Mesenchymal stem cell (in vitro differentiated cells and primary cell): Measurements from ENCODE around the gene MAP7D2.

Experiments used
- DNase-seq: peaks from one replicate; pipeline ENCODE4 v3.0.0-alpha.2; 2013
- H2AFZ ChIP-seq: one replicate; pipeline ENCODE4 v1.6.1; 2013; ENCODE audit warnings: low read depth, mild to moderate bottlenecking, control low read depth, inconsistent platforms, low read length, moderate library complexity
- H2AK5ac ChIP-seq: 2 replicates; pipeline ENCODE4 v1.6.1; 2013; ENCODE audit warnings: low read length, moderate library complexity, mild to moderate bottlenecking, inconsistent platforms; ENCODE audit not compliant: severe bottlenecking
- H2BK120ac ChIP-seq: one replicate; pipeline ENCODE4 v1.6.1; 2013; ENCODE audit warnings: low read depth, mild to moderate bottlenecking, inconsistent platforms, low read length, moderate library complexity
- H2BK12ac ChIP-seq, 2 experiments: one replicate each; pipeline ENCODE4 v1.6.1; 2013; ENCODE audit warnings: inconsistent platforms in 2 of 2, low read length in 2 of 2, mild to moderate bottlenecking in 2 of 2, moderate library complexity in 2 of 2, control low read depth in 1 of 2
- H2BK15ac ChIP-seq: one replicate; pipeline ENCODE4 v1.6.1; 2013; ENCODE audit warnings: mild to moderate bottlenecking, low read depth, inconsistent platforms; ENCODE audit not compliant: poor library complexity, severe bottlenecking
- H2BK5ac ChIP-seq: 2 replicates; pipeline ENCODE4 v1.6.1; 2013; ENCODE audit warnings: low read depth, mild to moderate bottlenecking, low read length, control low read depth, inconsistent platforms; ENCODE audit not compliant: poor library complexity, severe bottlenecking
- H3K14ac ChIP-seq, 2 experiments: one replicate each; pipeline ENCODE4 v1.6.1; 2013; ENCODE audit warnings: inconsistent platforms in 2 of 2, low read length in 2 of 2, control low read depth in 1 of 2, mild to moderate bottlenecking in 1 of 2, moderate library complexity in 1 of 2
- H3K18ac ChIP-seq, 2 experiments: one replicate each; pipeline ENCODE4 v1.6.1; 2013; ENCODE audit warnings: inconsistent platforms in 2 of 2, low read length in 2 of 2, control low read depth in 1 of 2, low read depth in 1 of 2, mild to moderate bottlenecking in 1 of 2
- H3K23ac ChIP-seq, 2 experiments: one replicate each; pipeline ENCODE4 v1.6.1; 2013; ENCODE audit warnings: inconsistent platforms in 2 of 2, low read length in 2 of 2, mild to moderate bottlenecking in 2 of 2, moderate library complexity in 2 of 2, control low read depth in 1 of 2
- H3K27ac ChIP-seq: 2 replicates; pipeline ENCODE4 v1.5.1; 2013; ENCODE audit warnings: mild to moderate bottlenecking, moderate library complexity, low read length, control low read depth, inconsistent platforms; ENCODE audit not compliant: poor library complexity, severe bottlenecking
- H3K27me3 ChIP-seq, 2 experiments: 2 replicates each; pipeline versions ENCODE4 v1.6.1 to v1.7.0; 2013; ENCODE audit warnings: low read length in 2 of 2, mild to moderate bottlenecking in 2 of 2, moderate library complexity in 2 of 2, control low read depth in 1 of 2, inconsistent platforms in 1 of 2; ENCODE audit not compliant: control insufficient read depth in 1 of 2, insufficient read depth in 1 of 2
- H3K36me3 ChIP-seq, 2 experiments: 2 replicates each; pipeline versions ENCODE4 v1.6.1 to v1.7.0; 2013; ENCODE audit warnings: low read length in 2 of 2, control low read depth in 1 of 2, inconsistent platforms in 1 of 2, low read depth in 1 of 2, mild to moderate bottlenecking in 1 of 2; ENCODE audit not compliant: insufficient read depth in 2 of 2, control insufficient read depth in 1 of 2
- H3K4ac ChIP-seq, 2 experiments: one replicate each; pipeline ENCODE4 v1.6.1; 2013; ENCODE audit warnings: inconsistent platforms in 2 of 2, low read length in 2 of 2, mild to moderate bottlenecking in 2 of 2, moderate library complexity in 2 of 2, control low read depth in 1 of 2, low read depth in 1 of 2
- H3K4me1 ChIP-seq: 2 replicates; pipeline ENCODE4 v1.6.1; 2013; ENCODE audit warnings: low read depth, low read length, control low read depth; ENCODE audit not compliant: control insufficient read depth, insufficient read depth
- H3K4me2 ChIP-seq: 2 replicates; pipeline ENCODE4 v1.6.1; 2013; ENCODE audit warnings: low read length, mild to moderate bottlenecking, inconsistent platforms; ENCODE audit not compliant: poor library complexity, severe bottlenecking
- H3K4me3 ChIP-seq, 2 experiments: 2 replicates each; pipeline versions ENCODE4 v1.5.1 to v1.7.0; 2013; ENCODE audit warnings: low read length in 2 of 2, mild to moderate bottlenecking in 2 of 2, control low read depth in 1 of 2, low read depth in 1 of 2; ENCODE audit not compliant: insufficient read depth in 1 of 2
- H3K79me1 ChIP-seq: replicated peaks from 2 replicates; pipeline ENCODE4 v1.6.1; 2013; ENCODE audit warnings: mild to moderate bottlenecking, control low read depth, low read length, inconsistent platforms; ENCODE audit not compliant: poor library complexity, severe bottlenecking
- H3K9ac ChIP-seq: 2 replicates; pipeline ENCODE4 v1.7.0; 2013; ENCODE audit warnings: mild to moderate bottlenecking, low read length, moderate library complexity
- H3K9me3 ChIP-seq: 2 replicates; pipeline ENCODE4 v1.7.0; 2013; ENCODE audit warnings: mild to moderate bottlenecking, low read length; ENCODE audit not compliant: control insufficient read depth
- H4K8ac ChIP-seq: one replicate; pipeline ENCODE4 v1.6.1; 2013; ENCODE audit warnings: inconsistent platforms, mild to moderate bottlenecking, low read length, moderate library complexity
- H4K91ac ChIP-seq: one replicate; pipeline ENCODE4 v1.6.1; 2013; ENCODE audit warnings: mild to moderate bottlenecking, low read length, inconsistent platforms
- WGBS: methylation state at CpG from one replicate; pipeline ENCODE4 v1.1.7; 2013; ENCODE audit warnings: mixed read lengths; 5-methylcytosine and 5-hydroxymethylcytosine counted together

The MAP7D2 gene

GRCh38 chrX:19987856-19988255, 128.9 kb downstream of the MAP7D2 start:
- no peak overlapping the region for H4K8ac ChIP-seq
- H3K79me1 ChIP-seq: no peaks in the 10 kb centered on the region
- no peak overlapping the region for H3K4me3 ChIP-seq
- no peak overlapping the region for H3K9ac ChIP-seq
- no peak overlapping the region for H2BK15ac ChIP-seq
- no peaks in the 10 kb centered on the region for H3K27me3 ChIP-seq
- H2AFZ ChIP-seq: no peak overlapping the region
- H3K14ac ChIP-seq: no peak overlapping the region
- H3K18ac ChIP-seq: no peak overlapping the region
- H2AK5ac ChIP-seq: no peak overlapping the region
- no peaks in the 10 kb centered on the region for H3K36me3 ChIP-seq
- H3K4me2 ChIP-seq: no peak overlapping the region
- H4K91ac ChIP-seq: no peak overlapping the region
- DNase-seq: no peak
- H3K4me1 ChIP-seq: peaks cover 1% of the 10 kb centered on the region
- H3K4ac ChIP-seq: no peak overlapping the region
- no peak overlapping the region for H2BK12ac ChIP-seq
- peaks cover 6% of the 10 kb centered on the region for H3K9me3 ChIP-seq
- no peak overlapping the region for H3K23ac ChIP-seq
- no peak overlapping the region for H2BK5ac ChIP-seq
- WGBS: 100% methylated on average over 3 of the region's 5 CpGs
- H2BK120ac ChIP-seq: no peak overlapping the region
- H3K27ac ChIP-seq: no peak overlapping the region

DNA sequence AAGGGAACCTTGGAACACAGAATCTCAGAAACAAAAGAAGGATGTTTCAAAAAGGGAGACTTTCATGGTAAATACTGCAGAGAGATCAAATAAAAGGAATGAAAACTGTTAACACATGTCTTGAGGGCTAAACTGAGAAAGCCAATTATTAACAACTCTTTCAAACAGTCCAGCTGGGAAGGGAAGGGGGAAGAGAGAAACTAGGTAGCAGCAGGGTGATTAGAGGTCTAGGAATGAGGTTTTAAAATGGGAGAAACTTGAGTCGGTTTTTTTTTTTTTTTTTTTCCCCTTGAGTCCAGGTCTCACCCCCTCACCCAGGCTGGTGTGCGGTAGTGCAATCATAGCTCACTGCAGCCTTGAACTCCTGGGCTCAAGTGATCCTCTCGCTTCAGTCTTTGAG, 130.2 kb downstream of the MAP7D2 start:
- Histone ChIP-seq H2AK5ac (no peak overlapping the region), H3K9me3 (peaks cover 6% of the 10 kb centered on the region), H3K4me1 (peaks cover 1% of the 10 kb centered on the region), H3K18ac (no peak overlapping the region), H3K23ac (no peak overlapping the region), H3K79me1 (no peaks in the 10 kb centered on the region), H4K8ac (no peak overlapping the region), H2BK12ac (no peak overlapping the region), H3K9ac (no peak overlapping the region), H3K4me3 (no peak overlapping the region), H3K36me3 (no peaks in the 10 kb centered on the region), H3K4ac (no peak overlapping the region), H3K14ac (no peak overlapping the region), H3K27ac (peak overlapping the region; percentile 75), H2BK120ac (no peak overlapping the region), H4K91ac (no peak overlapping the region), H3K4me2 (peak overlapping the region; percentile 50), H2AFZ (no peak overlapping the region), H2BK15ac (no peak overlapping the region), H3K27me3 (no peaks in the 10 kb centered on the region), H2BK5ac (no peak overlapping the region)
- no peak for DNase-seq
- WGBS: 83% methylated on average over 2 of the region's 3 CpGs

GRCh38 chrX:19981947-19982346, 134.8 kb downstream of the MAP7D2 start:
- Histone ChIP-seq H3K27me3 (no peaks in the 10 kb centered on the region), H3K14ac (no peak overlapping the region), H3K18ac (no peak overlapping the region), H4K8ac (no peak overlapping the region), H3K27ac (no peak overlapping the region), H3K4me1 (peaks cover 1% of the 10 kb centered on the region), H2AFZ (no peak overlapping the region), H3K4me3 (no peak overlapping the region), H2BK120ac (no peak overlapping the region), H2AK5ac (no peak overlapping the region), H3K23ac (no peak overlapping the region), H3K9ac (no peak overlapping the region), H3K79me1 (no peaks in the 10 kb centered on the region), H3K4ac (no peak overlapping the region), H4K91ac (no peak overlapping the region), H3K9me3 (peaks cover 18% of the 10 kb centered on the region), H2BK15ac (no peak overlapping the region), H3K36me3 (peaks cover 0 to 2% of the 10 kb centered on the region in 2 experiments), H3K4me2 (no peak overlapping the region), H2BK5ac (no peak overlapping the region), H2BK12ac (no peak overlapping the region)
- DNase-seq: no peak
- 100% methylated on average over 1 of the region's 2 CpGs for WGBS

DNA sequence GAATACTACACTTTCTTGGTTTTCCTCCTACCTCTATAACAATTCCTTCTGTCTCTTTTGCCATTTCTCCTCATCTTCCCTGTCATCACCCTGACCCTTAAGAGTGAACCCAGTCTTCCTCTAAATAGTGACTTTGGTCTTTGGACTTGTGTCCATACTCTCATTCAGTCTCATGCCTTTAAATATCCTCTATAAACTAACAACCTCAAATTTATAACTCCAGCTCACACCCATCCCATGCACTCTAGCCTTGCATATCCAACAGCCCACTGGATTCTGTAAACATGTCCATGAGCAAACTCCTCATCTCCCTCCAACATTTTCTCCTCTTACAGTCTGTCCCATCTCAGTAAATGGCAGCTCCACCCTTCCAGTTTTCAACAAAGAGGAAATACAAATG, 140.9 kb downstream of the MAP7D2 start:
- H2BK120ac ChIP-seq: no peak overlapping the region
- no peak overlapping the region for H3K4me2 ChIP-seq
- no peaks in the 10 kb centered on the region for H3K4me1 ChIP-seq
- H3K9ac ChIP-seq: no peak overlapping the region
- no peak overlapping the region for H2AFZ ChIP-seq
- no peak overlapping the region for H2BK12ac ChIP-seq
- H3K36me3 ChIP-seq: peaks cover 0 to 2% of the 10 kb centered on the region in 2 experiments
- H3K27ac ChIP-seq: no peak overlapping the region
- no peak overlapping the region for H4K91ac ChIP-seq
- no peak for DNase-seq
- no peak overlapping the region for H2BK5ac ChIP-seq
- no peaks in the 10 kb centered on the region for H3K27me3 ChIP-seq
- no peak overlapping the region for H4K8ac ChIP-seq
- no peak overlapping the region for H3K4ac ChIP-seq
- no peak overlapping the region for H3K18ac ChIP-seq
- H2AK5ac ChIP-seq: no peak overlapping the region
- H3K79me1 ChIP-seq: peaks cover 4% of the 10 kb centered on the region
- no peak overlapping the region for H3K4me3 ChIP-seq
- H2BK15ac ChIP-seq: no peak overlapping the region
- no peak overlapping the region for H3K14ac ChIP-seq
- H3K23ac ChIP-seq: no peak overlapping the region
- peaks cover 12% of the 10 kb centered on the region for H3K9me3 ChIP-seq
